ENCODE data around the gene ATRIP.

- TF ChIP-seq EZH2 (IDR thresholded peaks at IDR 0.05), result no peak
- TF ChIP-seq POLR2AphosphoS5 (IDR thresholded peaks at IDR 0.05; ENCODE audit: borderline replicate concordance, low read depth, low read length), result no peak
- TF ChIP-seq FOXP2 (optimal IDR thresholded peaks at IDR 0.05; ENCODE audit: control extremely low read depth, extremely low read length, insufficient read depth), result no peak
Observed at GRCh38 chr3:48437812-48438211, 8.7 kb upstream of the ATRIP start.
